HG03060 (cell line): ENCODE results near the gene GINS2.

Experiments used
- ATAC-seq: cut with Tn5 transposase; IDR thresholded peaks from one replicate; pipeline ENCODE4 v1.9.1; 2021; ENCODE audit warnings: low read depth, moderate number of reproducible peaks; ENCODE audit not compliant: unreplicated experiment

The GINS2 gene

GRCh38 chr16:85631230-85631629 lies 57.5 kb downstream of the GINS2 start:
- ATAC-seq: no peak

DNA sequence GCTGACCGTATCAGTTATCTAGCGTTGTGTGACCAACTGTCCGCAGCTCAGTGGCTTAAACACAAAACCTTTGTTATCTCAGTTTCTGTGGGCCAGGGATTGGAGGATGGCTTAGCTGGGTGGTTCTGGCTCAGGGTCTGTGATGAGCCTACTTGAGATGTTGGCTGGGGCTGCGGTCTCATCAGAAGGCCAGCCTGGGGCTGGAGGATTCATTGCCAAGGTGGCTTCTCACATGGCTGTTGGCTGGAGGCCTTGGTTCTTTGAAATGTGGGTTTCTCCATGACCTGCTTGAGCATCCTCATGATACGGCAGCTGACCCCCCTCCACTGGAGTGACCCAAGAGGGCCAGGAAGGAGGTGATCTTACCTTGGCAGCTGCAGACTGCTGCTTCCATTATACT lies 58.9 kb downstream of the GINS2 start:
- ATAC-seq: no peak

- no peak for ATAC-seq
Observed at GRCh38 chr16:85629326-85629725, 59.4 kb downstream of the GINS2 start.

- ATAC-seq: no peak
Observed at GRCh38 chr16:85628645-85629044, 60.1 kb downstream of the GINS2 start.

GRCh38 chr16:85628265-85628556 lies 60.5 kb downstream of the GINS2 start:
- no peak for ATAC-seq

DNA sequence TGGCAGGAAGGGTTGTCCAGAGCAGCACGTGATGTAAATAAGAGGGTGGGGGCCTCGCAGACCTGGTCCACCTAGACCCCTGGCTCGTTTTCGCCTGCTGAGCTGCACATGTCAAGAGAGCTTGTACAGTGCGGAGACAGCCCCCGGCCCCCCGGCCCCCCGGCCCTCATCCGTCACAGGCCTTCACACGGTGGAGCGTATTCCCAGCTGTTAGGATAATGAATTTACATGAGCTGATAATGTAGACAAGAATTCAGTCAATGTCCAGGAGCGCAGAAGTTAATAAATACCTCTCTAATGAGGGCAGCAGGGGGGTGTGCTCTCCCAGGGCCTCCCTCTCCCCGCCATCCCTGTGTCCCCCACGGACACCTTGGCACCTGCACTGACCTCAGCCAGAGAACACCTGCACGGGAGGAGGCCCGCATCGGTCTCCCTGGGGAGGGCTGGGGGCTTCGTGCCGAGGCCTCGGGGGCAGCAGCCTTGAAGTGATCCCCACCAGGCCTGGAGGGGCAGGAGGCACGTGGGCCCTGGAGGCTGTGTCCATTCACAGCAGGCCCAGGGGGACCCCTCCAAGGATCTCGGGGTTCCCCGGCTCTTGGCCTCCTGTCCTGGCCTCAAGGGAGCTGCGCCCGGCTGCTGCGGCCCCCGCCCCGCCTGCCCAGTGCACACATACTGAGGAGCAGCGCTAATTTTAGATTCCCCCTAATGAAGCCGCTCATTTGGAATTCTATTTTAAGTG lies 61.1 kb downstream of the GINS2 start:
- no peak for ATAC-seq

DNA sequence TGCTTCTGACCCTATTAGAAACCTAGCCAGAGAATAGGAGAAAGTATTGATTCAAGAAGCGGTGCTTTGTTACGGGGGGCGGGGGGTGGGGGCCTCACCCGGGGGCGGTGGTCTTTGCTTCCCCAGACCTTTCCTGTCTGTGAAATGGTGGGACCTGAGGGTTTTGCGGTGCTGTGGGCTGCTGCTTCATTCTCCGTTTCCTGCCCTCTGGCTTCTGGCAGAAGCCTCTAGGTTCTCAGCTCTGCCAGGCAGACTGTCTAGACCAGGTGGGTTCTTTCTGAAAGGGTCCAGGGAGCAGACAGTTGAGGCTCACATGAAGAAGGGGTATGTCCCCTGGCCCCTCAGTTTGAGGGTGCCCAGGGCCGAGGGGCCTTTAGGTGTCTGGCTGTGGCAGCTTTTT lies 61.7 kb downstream of the GINS2 start:
- no peak for ATAC-seq
